Esophagus squamous epithelium (tissue), 5 donors: ENCODE data around the gene LRRC28. TPM values are rescaled to one million over a fixed set of nuclear protein-coding genes. Genes with fewer than 3 reads are reported as not detected.

Source experiments
- DNase-seq: peaks from one replicate; lab custom pipeline; 2025; lab: John Stamatoyannopoulos, UW
- H3K27ac ChIP-seq, 4 donors: fragments of 200-600 bp; sonication (generic); one replicate each; pipeline ENCODE4 v1.5.1; 2016 to 2019; ENCODE audit warnings: mild to moderate bottlenecking in 1 of 4
- H3K27me3 ChIP-seq, 4 donors: fragments of 200-600 bp; sonication (generic); 1 replicate in 3 of 4; 2 replicates in 1 of 4; pipeline versions ENCODE4 v1.5.1 to v1.6.0; 2017 to 2021; ENCODE audit warnings: antibody characterized with exemption in 1 of 4
- H3K36me3 ChIP-seq, 3 donors: fragments of 200-600 bp; sonication (generic); one replicate each; pipeline ENCODE4 v1.5.1; 2016 to 2019
- H3K4me1 ChIP-seq, 3 donors: fragments of 200-600 bp; sonication (generic); one replicate each; pipeline ENCODE4 v1.5.1; 2017 to 2019
- H3K4me3 ChIP-seq, 4 donors: fragments of 200-600 bp; sonication (generic); 1 replicate in 3 of 4; 2 replicates in 1 of 4; pipeline ENCODE4 v1.5.1; 2016 to 2019; ENCODE audit warnings: mild to moderate bottlenecking in 2 of 4, moderate library complexity in 1 of 4
- H3K9me3 ChIP-seq, 3 donors: fragments of 200-600 bp; sonication (generic); one replicate each; pipeline ENCODE4 v1.5.1; 2016 to 2019
- CTCF ChIP-seq, 6 experiments: fragments of 450-650 bp in 4 of 6; fragments of 200-600 bp in 2 of 6; sonication (generic) in 2 of 6; IDR thresholded peaks; one replicate each; pipeline ENCODE4 v1.5.1; 2016 to 2019; ENCODE audit warnings: antibody characterized with exemption in 6 of 6, mild to moderate bottlenecking in 4 of 6, moderate library complexity in 4 of 6
- POLR2A ChIP-seq, 4 donors: fragments of 450-650 bp; IDR thresholded peaks; one replicate each; pipeline ENCODE4 v1.6.1; 2017; ENCODE audit warnings: antibody characterized with exemption in 4 of 4, mild to moderate bottlenecking in 4 of 4, moderate library complexity in 3 of 4
- WGBS, 2 donors: methylation state at CpG; one replicate each; pipeline ENCODE4 v1.1.5; 2018; 5-methylcytosine and 5-hydroxymethylcytosine counted together
- intact Hi-C: fragments of 100-400 bp; cut with DNase I; formaldehyde crosslinking; loops from one replicate; pipeline ENCODE4 v1.15.0; 2022
- total RNA-seq, 4 donors: library from RNA; depleted of rRNA; stranded (reverse); fragments of >200 nt; gene quantifications; one replicate each; pipeline ENCODE4 v1.1.0, GENCODE V29; 2016
- donor health status: DM: yes; HTN: yes; CAD: no.

The LRRC28 gene
- total RNA-seq, 4 donors from 2014 or later = 31.7 to 41.7 (median 34.6) TPM

GRCh38 chr15:99408236-99409096 is 157.2 kb downstream of the LRRC28 start:
- Histone ChIP-seq H3K36me3 (no peaks in the 10 kb centered on the region), H3K4me1 (peaks cover 17 to 21% (median 21%) of the 10 kb centered on the region in 3 donors), H3K27ac (peak overlapping the region in 3 of 4 donors; percentile 55 to 61 (median 60)), H3K9me3 (no peaks in the 10 kb centered on the region), H3K27me3 (no peaks in the 10 kb centered on the region), H3K4me3 (no peak overlapping the region)
- TF ChIP-seq POLR2A (IDR thresholded peaks at IDR 0.05) = no peak
- TF ChIP-seq CTCF (IDR thresholded peaks at IDR 0.05) = no peak
- intact Hi-C loops = no loop called here
- WGBS, 2 donors = 25 to 39% methylated on average over 12 of the region's 12 CpGs
- DNase-seq = no peak

GRCh38 chr15:99409097-99409473 is 157.8 kb downstream of the LRRC28 start:
- peaks cover 17 to 21% (median 21%) of the 10 kb centered on the region in 3 donors for H3K4me1 ChIP-seq
- TF ChIP-seq CTCF (IDR thresholded peaks at IDR 0.05) (peak; percentile 17 to 88 (median 64)), POLR2A (IDR thresholded peaks at IDR 0.05) (no peak)
- no peaks in the 10 kb centered on the region for H3K9me3 ChIP-seq
- no peak overlapping the region for H3K4me3 ChIP-seq
- H3K36me3 ChIP-seq = no peaks in the 10 kb centered on the region
- WGBS, 2 donors = 0 to 36% methylated on average over 3 to 4 of the region's 10 CpGs
- peak overlapping the region in 3 of 4 donors; percentile 41 to 61 (median 55) for H3K27ac ChIP-seq
- H3K27me3 ChIP-seq = no peaks in the 10 kb centered on the region
- no peak for DNase-seq
- intact Hi-C loops = no loop called here

GRCh38 chr15:99409560-99409959 is 158.3 kb downstream of the LRRC28 start:
- H3K4me1 ChIP-seq = peaks cover 17 to 21% (median 21%) of the 10 kb centered on the region in 3 donors
- H3K36me3 ChIP-seq = no peaks in the 10 kb centered on the region
- intact Hi-C loops = no loop called here
- H3K9me3 ChIP-seq = no peaks in the 10 kb centered on the region
- H3K4me3 ChIP-seq = no peak overlapping the region
- TF ChIP-seq POLR2A (IDR thresholded peaks at IDR 0.05) = no peak
- TF ChIP-seq CTCF (IDR thresholded peaks at IDR 0.05) = no peak
- DNase-seq = no peak
- H3K27ac ChIP-seq = peak overlapping the region in 2 of 4 donors; percentile 55 to 61
- WGBS, 2 donors = 84 to 93% methylated on average over 6 of the region's 6 CpGs
- no peaks in the 10 kb centered on the region for H3K27me3 ChIP-seq

GRCh38 chr15:99410477-99410876 is 159.2 kb downstream of the LRRC28 start:
- H3K36me3 ChIP-seq = no peaks in the 10 kb centered on the region
- H3K27ac ChIP-seq = no peak overlapping the region
- peaks cover 17 to 21% (median 21%) of the 10 kb centered on the region in 3 donors for H3K4me1 ChIP-seq
- H3K4me3 ChIP-seq = no peak overlapping the region
- DNase-seq = no peak
- no peaks in the 10 kb centered on the region for H3K27me3 ChIP-seq
- no peaks in the 10 kb centered on the region for H3K9me3 ChIP-seq
- 73 to 75% methylated on average over 1 of the region's 4 CpGs for WGBS, 2 donors
- intact Hi-C loops = no loop called here
- TF ChIP-seq CTCF (IDR thresholded peaks at IDR 0.05) = no peak

- Histone ChIP-seq H3K27me3 (no peaks in the 10 kb centered on the region), H3K4me1 (peaks cover 17 to 21% (median 21%) of the 10 kb centered on the region in 3 donors), H3K9me3 (no peaks in the 10 kb centered on the region), H3K4me3 (no peak overlapping the region), H3K36me3 (no peaks in the 10 kb centered on the region), H3K27ac (no peak overlapping the region)
- WGBS, 2 donors = 92 to 100% methylated on average over 5 to 8 of the region's 8 CpGs
- intact Hi-C loops = no loop called here
- TF ChIP-seq CTCF (IDR thresholded peaks at IDR 0.05) (no peak), POLR2A (IDR thresholded peaks at IDR 0.05) (no peak)
- no peak for DNase-seq
Observed at GRCh38 chr15:99411234-99411633, 160.0 kb downstream of the LRRC28 start.
